ENCODE data around the gene PCSK1. TPM values are rescaled to one million over a fixed set of nuclear protein-coding genes. Genes with fewer than 3 reads are reported as not detected.

Gene PCSK1
- total RNA-seq, 1 experiment from 2014 or later, result 0.41 TPM

DNA sequence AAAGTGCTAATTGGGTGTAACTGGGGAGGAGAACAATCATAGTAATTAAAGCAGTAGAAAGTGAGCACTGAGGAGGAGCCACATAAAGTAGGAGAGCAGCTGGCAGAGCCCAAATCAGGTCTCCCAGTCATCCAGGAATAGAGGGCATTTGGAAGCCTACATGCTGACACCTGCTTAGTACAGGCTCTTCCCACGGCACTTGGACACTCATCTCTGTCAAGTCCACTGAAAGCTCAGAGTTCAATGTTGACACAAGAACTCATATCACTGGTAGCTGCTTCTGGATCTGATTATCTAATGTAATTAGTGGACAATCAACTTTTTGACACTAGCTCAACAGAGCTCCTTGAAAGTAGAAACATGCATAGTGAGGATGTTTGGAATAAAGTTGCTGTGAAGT is 45.9 kb upstream of the PCSK1 start:
- BruUV-seq (replicated peaks), result no TSS peak
- Mint-ChIP-seq H3K4me1 (ENCODE audit: low read depth, unreplicated experiment) (no peaks in the 10 kb centered on the region), H3K27me3 (ENCODE audit: insufficient read depth, unreplicated experiment) (no peaks in the 10 kb centered on the region), H3K27ac (ENCODE audit: unreplicated experiment) (no peak overlapping the region), H3K9me3 (ENCODE audit: unreplicated experiment) (no peaks in the 10 kb centered on the region), H3K4me3 (ENCODE audit: unreplicated experiment) (no peak overlapping the region), H3K36me3 (ENCODE audit: insufficient read depth, unreplicated experiment) (no peaks in the 10 kb centered on the region)
- Histone ChIP-seq H3K4me1 (no peaks in the 10 kb centered on the region), H3K4me3 (ENCODE audit: low read depth, low read length) (no peak overlapping the region), H3K9me3 (no peaks in the 10 kb centered on the region), H3K36me3 (ENCODE audit: control insufficient read depth, insufficient read depth, low read length) (no peaks in the 10 kb centered on the region), H3K27me3 (replicated peaks; ENCODE audit: control insufficient read depth, insufficient read depth, low read length) (no peaks in the 10 kb centered on the region)
- no peak for DNase-seq
- POLR2A ChIA-PET, result no interaction called here
- intact Hi-C loops (cut with micrococcal nuclease; ENCODE audit: unreplicated experiment), result no loop called here
- CTCF ChIA-PET, result interaction anchor here (0.7 kb wide), 1 partner anchor 9 kb away, joined by 3 read pairs; no protein-coding TSS in a partner anchor
- TF ChIP-seq CTCF (IDR thresholded peaks at IDR 0.05; ENCODE audit: insufficient read depth in 1 of 2, low read depth in 1 of 2, low read length in 1 of 2, severe bottlenecking in 1 of 2, unreplicated experiment in 1 of 2), result no peak

GRCh38 chr5:96476654-96477053 is 43.6 kb upstream of the PCSK1 start:
- H3K4me1 ChIP-seq, result no peaks in the 10 kb centered on the region
- CTCF ChIA-PET, result no interaction called here
- intact Hi-C loops (cut with micrococcal nuclease; ENCODE audit: unreplicated experiment), result no loop called here
- Mint-ChIP-seq H3K4me3 (ENCODE audit: unreplicated experiment) (no peak overlapping the region), H3K27me3 (ENCODE audit: insufficient read depth, unreplicated experiment) (no peaks in the 10 kb centered on the region), H3K27ac (ENCODE audit: unreplicated experiment) (no peak overlapping the region), H3K9me3 (ENCODE audit: unreplicated experiment) (no peaks in the 10 kb centered on the region), H3K4me1 (ENCODE audit: low read depth, unreplicated experiment) (peaks cover 5% of the 10 kb centered on the region), H3K36me3 (ENCODE audit: insufficient read depth, unreplicated experiment) (no peaks in the 10 kb centered on the region)
- no peak for TF ChIP-seq CTCF (IDR thresholded peaks at IDR 0.05; ENCODE audit: insufficient read depth in 1 of 2, low read depth in 1 of 2, low read length in 1 of 2, severe bottlenecking in 1 of 2, unreplicated experiment in 1 of 2)
- H3K4me3 ChIP-seq (ENCODE audit: low read depth, low read length), result no peak overlapping the region
- POLR2A ChIA-PET, result no interaction called here
- no peaks in the 10 kb centered on the region for H3K36me3 ChIP-seq (ENCODE audit: control insufficient read depth, insufficient read depth, low read length)
- no TSS peak for BruUV-seq (replicated peaks)
- H3K27me3 ChIP-seq (replicated peaks; ENCODE audit: control insufficient read depth, insufficient read depth, low read length), result no peaks in the 10 kb centered on the region
- H3K9me3 ChIP-seq, result no peaks in the 10 kb centered on the region
- DNase-seq, result no peak

DNA sequence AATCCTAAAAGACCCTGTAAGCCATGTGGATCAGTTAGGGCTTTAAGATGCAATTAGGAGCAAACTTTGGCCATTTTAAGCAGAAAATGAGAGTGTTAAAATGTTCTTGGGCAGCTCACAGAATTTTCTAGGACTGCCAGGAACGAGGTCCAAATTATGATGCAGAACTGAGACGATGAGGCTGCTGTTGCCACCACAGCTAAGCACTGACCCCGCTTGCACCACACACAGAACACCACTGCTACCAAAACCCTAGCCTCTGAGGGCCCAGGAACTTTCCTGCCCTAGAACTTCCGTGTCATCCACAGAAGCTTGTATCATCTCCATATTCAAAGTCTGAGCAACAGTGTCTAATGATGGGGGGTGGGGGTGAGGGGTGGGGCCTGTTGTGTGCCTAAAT is 41.0 kb upstream of the PCSK1 start:
- no peaks in the 10 kb centered on the region for H3K36me3 ChIP-seq (ENCODE audit: control insufficient read depth, insufficient read depth, low read length)
- H3K27me3 ChIP-seq (replicated peaks; ENCODE audit: control insufficient read depth, insufficient read depth, low read length), result no peaks in the 10 kb centered on the region
- H3K4me1 ChIP-seq, result peaks cover 11% of the 10 kb centered on the region
- H3K4me3 ChIP-seq (ENCODE audit: low read depth, low read length), result no peak overlapping the region
- H3K4me1 Mint-ChIP-seq (ENCODE audit: low read depth, unreplicated experiment), result peaks cover 5% of the 10 kb centered on the region
- H3K4me3 Mint-ChIP-seq (ENCODE audit: unreplicated experiment), result no peak overlapping the region
- DNase-seq, result no peak
- H3K27ac Mint-ChIP-seq (ENCODE audit: unreplicated experiment), result no peak overlapping the region
- intact Hi-C loops (cut with micrococcal nuclease; ENCODE audit: unreplicated experiment), result no loop called here
- POLR2A ChIA-PET, result no interaction called here
- BruUV-seq (replicated peaks), result no TSS peak
- H3K36me3 Mint-ChIP-seq (ENCODE audit: insufficient read depth, unreplicated experiment), result no peaks in the 10 kb centered on the region
- CTCF ChIA-PET, result no interaction called here
- no peaks in the 10 kb centered on the region for H3K9me3 ChIP-seq
- H3K27me3 Mint-ChIP-seq (ENCODE audit: insufficient read depth, unreplicated experiment), result no peaks in the 10 kb centered on the region
- H3K9me3 Mint-ChIP-seq (ENCODE audit: unreplicated experiment), result no peaks in the 10 kb centered on the region
- no peak for TF ChIP-seq CTCF (IDR thresholded peaks at IDR 0.05; ENCODE audit: insufficient read depth in 1 of 2, low read depth in 1 of 2, low read length in 1 of 2, severe bottlenecking in 1 of 2, unreplicated experiment in 1 of 2)
